T follicular helper cell (primary cell): ENCODE data around the gene UNKL.
"Not testable (repeated sequence)": the region's sequence is repeated elsewhere in the genome, so short reads cannot be mapped to it uniquely, and the experiment has no call there.

Experiments
- DNase-seq: peaks from one replicate; pipeline ENCODE4 v3.0.0-alpha.2; 2020; ENCODE audit warnings: low read depth

The UNKL gene

DNA sequence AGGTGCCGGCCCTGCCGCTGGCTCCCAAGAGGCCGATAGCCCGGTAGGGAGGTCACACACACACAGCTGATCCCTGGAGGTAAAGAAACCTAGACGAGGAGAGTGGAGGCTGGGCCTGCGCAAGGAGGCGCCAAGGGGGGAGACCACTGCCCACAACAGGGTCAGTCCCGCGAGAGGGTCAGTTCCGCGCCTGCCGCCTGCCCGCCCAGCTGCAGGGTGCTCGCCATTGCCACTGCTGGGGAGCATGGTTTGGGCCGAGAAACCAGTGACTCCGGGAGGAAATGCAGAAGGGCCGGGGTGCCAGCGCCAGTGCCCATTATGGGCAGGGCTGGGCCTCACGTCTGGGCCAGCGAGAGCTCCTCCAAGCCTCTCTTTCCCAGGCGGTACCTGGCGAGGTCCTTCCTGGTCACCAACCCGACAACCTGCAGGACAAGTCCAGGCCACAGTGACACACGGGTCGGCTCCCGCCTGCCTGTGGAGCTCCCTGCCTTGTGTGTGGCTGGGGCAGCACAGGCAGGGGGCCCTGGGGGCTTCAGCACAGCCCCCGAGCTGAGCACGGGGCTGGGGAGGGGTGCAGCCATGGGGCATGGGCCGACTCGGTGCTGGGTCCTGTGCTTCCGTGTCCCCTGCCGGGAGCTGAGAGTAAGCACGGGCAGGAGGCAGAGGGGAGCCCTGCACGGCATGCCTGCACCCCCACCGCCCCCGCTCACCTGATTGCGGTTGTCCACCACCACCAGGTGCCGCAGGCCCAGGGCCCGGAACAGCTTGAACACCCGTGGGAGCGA is 32.0 kb upstream of the UNKL start:
- no peak for DNase-seq

GRCh38 chr16:1445518-1446203 is 31.2 kb upstream of the UNKL start:
- no peak for DNase-seq

- DNase-seq, result no peak
These were observed 30.4 kb upstream of the UNKL start for GRCh38 chr16:1444730-1445517.

GRCh38 chr16:1443980-1444729 is 29.7 kb upstream of the UNKL start, which contains the start of gene CCDC154:
Gene CCDC154 (minus strand): TSS chr16:1444556. CDS start chr16:1444322, 234 bp downstream.
- no peak for DNase-seq

DNA sequence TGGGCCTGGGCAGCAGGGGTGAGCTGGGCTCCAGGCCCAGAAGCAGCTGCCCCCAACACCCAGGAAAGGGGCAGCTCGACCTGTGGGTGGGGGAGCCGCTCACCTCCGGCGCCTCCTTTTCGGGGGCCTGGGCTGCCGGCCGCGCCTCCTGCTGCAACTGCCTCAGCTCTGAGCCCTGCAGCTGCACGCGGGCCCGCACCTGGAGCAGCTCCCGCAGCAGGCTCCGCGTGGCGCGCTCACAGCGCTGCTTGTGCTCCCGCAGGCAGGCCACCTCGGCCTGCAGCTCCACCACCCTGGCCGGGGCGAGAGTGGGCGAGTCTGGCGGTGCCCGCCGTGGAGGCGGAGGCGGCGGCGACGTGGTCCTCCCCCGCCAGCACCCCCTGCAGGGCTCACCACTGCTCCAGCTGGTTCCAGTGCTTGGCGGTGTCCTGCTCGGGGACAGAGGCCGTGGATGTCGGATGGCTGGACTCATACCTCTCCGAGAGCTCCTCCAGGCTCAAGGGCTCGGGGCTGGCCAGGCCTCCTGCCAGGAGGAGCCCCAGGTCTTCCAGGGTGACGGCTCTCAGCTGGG is 29.0 kb upstream of the UNKL start:
- no peak for DNase-seq

DNA sequence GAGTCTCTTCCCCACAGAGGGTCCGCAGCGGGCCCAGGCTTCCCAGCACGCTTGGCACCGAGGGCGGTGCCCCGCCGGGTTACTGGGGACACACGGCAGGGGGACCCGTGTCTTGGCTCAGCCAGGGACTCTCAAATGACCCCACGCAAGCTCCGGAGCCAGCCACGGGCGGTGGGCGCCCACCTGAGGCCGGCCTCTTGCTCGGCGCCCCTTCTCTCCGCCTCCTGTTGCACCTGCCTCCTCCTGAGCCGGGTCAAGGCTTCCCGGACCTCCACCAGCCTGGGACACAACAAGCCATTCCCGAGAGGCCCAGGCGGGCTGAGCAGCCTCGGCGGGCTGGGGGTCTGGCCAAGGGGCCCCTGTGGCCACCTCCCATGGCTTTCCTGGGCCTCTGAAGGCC is 28.2 kb upstream of the UNKL start:
- DNase-seq, result no peak

GRCh38 chr16:1441391-1441829 is 26.9 kb upstream of the UNKL start:
- DNase-seq, result no peak

DNA sequence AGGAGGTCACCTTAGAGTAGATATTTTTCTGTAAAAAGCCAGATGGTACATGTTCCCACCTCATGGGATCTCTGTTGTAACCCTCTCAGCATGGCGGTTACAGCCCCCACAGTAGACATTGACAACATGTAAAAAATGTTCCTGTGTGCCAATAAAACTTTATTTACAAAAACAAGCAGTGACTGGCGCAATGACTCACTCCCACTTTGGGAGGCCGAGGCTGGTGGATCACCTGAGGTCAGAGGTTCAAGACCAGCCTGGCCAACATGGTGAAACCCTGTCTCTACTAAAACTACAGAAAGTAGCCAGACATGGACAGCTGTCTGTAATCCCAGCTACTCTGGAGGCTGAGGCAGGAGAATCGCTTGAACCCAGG is 25.2 kb upstream of the UNKL start:
- not testable (repeated sequence) for DNase-seq

GRCh38 chr16:1439058-1439698 is 24.7 kb upstream of the UNKL start:
- no peak for DNase-seq

- no peak for DNase-seq
These were observed 23.9 kb upstream of the UNKL start for GRCh38 chr16:1438229-1439057.

- no peak for DNase-seq
These were observed 23.1 kb upstream of the UNKL start for GRCh38 chr16:1437606-1438005.

GRCh38 chr16:1436731-1437355 is 22.3 kb upstream of the UNKL start:
- DNase-seq, result no peak

DNA sequence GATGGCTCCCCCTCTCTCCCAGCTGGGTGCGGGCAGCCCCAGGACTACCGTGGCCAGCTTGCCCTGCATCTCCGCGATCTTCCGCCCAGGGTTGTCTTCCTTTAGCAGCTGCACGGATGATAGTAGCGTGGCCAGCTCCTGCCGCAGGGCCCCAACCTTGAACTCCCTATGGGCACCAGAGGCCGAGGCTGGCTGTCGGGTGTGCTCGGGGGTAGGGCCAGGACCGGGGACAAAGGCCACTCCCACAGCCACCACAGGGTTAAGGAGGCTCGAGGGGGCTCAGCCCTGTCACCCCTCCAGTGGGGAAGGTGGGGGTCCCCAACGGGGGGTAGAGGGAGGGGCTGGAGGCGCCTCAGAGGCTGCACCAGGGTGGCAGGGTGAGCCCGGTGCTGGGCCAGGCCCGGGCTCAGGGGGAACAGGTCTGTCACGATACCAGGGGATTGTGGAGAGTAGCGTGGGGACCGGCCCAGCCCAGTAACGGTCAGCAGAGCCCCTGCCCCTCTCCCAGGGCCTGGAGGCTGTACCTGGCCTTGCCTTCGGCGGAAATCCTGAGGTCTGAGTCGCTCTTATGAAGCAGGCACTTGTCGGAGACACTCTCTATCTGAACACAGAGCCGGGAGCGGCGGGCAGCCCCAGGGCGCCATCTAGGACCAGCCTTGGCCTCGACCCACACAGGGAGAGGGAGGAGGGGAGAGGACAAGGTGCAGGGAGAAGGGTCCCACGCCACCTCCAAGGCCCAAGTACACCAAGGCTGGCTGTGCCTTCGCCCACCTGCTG is 21.6 kb upstream of the UNKL start:
- DNase-seq, result no peak

GRCh38 chr16:1434644-1435592 is 20.4 kb upstream of the UNKL start:
- no peak for DNase-seq

GRCh38 chr16:1433756-1434155 is 19.3 kb upstream of the UNKL start:
- DNase-seq, result no peak

GRCh38 chr16:1433263-1433560 is 18.7 kb upstream of the UNKL start:
- no peak for DNase-seq

GRCh38 chr16:1432388-1433262 is 18.1 kb upstream of the UNKL start:
- no peak for DNase-seq
